ENCODE data around the gene IL22. TPM values are rescaled to one million over a fixed set of nuclear protein-coding genes. Genes with fewer than 3 reads are reported as not detected.

IL22 gene, protein sequence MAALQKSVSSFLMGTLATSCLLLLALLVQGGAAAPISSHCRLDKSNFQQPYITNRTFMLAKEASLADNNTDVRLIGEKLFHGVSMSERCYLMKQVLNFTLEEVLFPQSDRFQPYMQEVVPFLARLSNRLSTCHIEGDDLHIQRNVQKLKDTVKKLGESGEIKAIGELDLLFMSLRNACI
- not detected for total RNA-seq

DNA sequence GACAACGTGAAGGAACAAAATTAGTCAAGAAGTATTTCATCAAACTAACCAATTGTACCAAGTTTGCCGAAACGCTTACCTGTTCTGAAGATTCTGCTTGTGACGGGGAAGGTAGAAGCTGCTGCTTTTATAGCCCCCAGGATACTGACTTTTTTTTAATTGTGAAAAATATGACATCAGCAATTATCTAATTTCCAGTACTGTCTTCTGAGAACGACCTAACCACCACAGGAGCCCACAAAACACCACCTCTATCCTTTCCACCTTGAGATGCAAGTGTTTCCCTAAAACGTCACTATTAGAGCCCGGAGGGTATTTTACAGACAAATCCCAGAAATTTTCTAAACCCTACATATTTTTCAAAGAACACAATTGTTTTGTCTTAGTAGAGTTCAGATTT, at the start of gene IL22:
IL22 (minus strand) TSS at position 101 of the 400 bp plus-strand sequence. CDS start 156 bp downstream, outside the sequence.
- no peaks in the 10 kb centered on the region for H3K9me3 ChIP-seq

DNA sequence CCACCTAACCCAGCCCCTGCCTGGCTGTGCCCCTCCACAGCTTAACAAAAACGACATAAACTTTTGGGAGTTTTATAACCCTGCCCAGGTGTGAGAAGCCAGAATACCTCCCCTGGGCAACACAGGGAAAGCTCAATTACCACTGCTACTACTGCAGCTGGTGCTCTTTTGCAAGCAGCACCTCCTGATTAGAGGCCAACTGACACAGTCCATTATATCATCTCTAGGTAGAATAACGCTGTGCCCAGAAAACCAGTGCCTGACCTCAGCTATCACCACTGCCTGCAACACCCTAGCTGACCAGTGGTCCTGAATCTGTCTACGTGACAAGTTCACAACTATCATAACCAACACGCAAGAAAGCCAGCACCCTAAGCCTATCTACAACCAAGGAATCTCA, 44.5 kb upstream of the IL22 start:
- DNase-seq (ENCODE audit: extremely low spot score in 2 of 2), result no peak
- TF ChIP-seq POLR2A (IDR thresholded peaks at IDR 0.05) (no peak), POLR2AphosphoS5 (IDR thresholded peaks at IDR 0.05; ENCODE audit: insufficient read depth in 1 of 2, low read depth in 1 of 2) (no peak)
- TF ChIP-seq, protein P1, sequence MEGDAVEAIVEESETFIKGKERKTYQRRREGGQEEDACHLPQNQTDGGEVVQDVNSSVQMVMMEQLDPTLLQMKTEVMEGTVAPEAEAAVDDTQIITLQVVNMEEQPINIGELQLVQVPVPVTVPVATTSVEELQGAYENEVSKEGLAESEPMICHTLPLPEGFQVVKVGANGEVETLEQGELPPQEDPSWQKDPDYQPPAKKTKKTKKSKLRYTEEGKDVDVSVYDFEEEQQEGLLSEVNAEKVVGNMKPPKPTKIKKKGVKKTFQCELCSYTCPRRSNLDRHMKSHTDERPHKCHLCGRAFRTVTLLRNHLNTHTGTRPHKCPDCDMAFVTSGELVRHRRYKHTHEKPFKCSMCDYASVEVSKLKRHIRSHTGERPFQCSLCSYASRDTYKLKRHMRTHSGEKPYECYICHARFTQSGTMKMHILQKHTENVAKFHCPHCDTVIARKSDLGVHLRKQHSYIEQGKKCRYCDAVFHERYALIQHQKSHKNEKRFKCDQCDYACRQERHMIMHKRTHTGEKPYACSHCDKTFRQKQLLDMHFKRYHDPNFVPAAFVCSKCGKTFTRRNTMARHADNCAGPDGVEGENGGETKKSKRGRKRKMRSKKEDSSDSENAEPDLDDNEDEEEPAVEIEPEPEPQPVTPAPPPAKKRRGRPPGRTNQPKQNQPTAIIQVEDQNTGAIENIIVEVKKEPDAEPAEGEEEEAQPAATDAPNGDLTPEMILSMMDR (IDR thresholded peaks at IDR 0.05), result no peak
- Histone ChIP-seq H3K4me3 (no peak overlapping the region), H3K27me3 (no peaks in the 10 kb centered on the region), H3K9me3 (no peaks in the 10 kb centered on the region), H3K27ac (no peak overlapping the region), H3K4me1 (no peaks in the 10 kb centered on the region), H3K36me3 (peaks cover 0 to 9% of the 10 kb centered on the region in 2 donors)
- intact Hi-C loops (cut with DNase I), result no loop called here

More for the DNA sequence above, at the start of gene IL22:
- intact Hi-C loops (cut with DNase I), result no loop called here
- no peak for DNase-seq (ENCODE audit: extremely low spot score in 2 of 2)
- no peaks in the 10 kb centered on the region for H3K4me1 ChIP-seq
- no peak within 1 kb of the TSS for H3K27ac ChIP-seq
- H3K36me3 ChIP-seq, result no peaks in the 10 kb centered on the region
- H3K4me3 ChIP-seq, result no peak within 1 kb of the TSS
- no peaks in the 10 kb centered on the region for H3K27me3 ChIP-seq
- TF ChIP-seq POLR2AphosphoS5 (IDR thresholded peaks at IDR 0.05; ENCODE audit: insufficient read depth in 1 of 2, low read depth in 1 of 2), result no peak
- no peak for TF ChIP-seq POLR2A (IDR thresholded peaks at IDR 0.05)
- TF ChIP-seq, protein P1 (IDR thresholded peaks at IDR 0.05), result no peak

DNA sequence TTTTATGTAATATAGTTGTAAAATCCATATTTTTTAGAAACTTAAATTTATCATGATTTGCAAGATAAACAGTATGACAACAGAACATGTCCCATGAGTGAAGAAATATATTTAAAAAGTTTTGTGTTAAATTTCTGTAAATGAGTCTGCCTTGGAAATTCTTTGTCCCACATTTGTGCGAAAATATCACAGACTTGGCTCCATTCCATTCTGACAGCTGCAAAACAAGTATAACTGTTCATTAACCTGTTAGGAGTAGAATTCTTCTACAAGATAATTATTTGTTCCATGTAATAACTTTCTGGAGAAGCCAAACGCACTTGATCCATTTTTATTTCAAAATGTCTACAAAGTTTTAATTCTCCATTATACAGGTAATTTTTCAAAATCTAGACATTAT, 40.8 kb upstream of the IL22 start:
- Histone ChIP-seq H3K9me3 (no peaks in the 10 kb centered on the region), H3K27me3 (no peaks in the 10 kb centered on the region), H3K4me1 (no peaks in the 10 kb centered on the region), H3K27ac (no peak overlapping the region), H3K4me3 (no peak overlapping the region), H3K36me3 (no peaks in the 10 kb centered on the region)
- TF ChIP-seq POLR2A (IDR thresholded peaks at IDR 0.05) (no peak), POLR2AphosphoS5 (IDR thresholded peaks at IDR 0.05; ENCODE audit: insufficient read depth in 1 of 2, low read depth in 1 of 2) (no peak)
- TF ChIP-seq, protein P1 (IDR thresholded peaks at IDR 0.05), result no peak
- DNase-seq (ENCODE audit: extremely low spot score in 2 of 2), result no peak
- intact Hi-C loops (cut with DNase I), result no loop called here

DNA sequence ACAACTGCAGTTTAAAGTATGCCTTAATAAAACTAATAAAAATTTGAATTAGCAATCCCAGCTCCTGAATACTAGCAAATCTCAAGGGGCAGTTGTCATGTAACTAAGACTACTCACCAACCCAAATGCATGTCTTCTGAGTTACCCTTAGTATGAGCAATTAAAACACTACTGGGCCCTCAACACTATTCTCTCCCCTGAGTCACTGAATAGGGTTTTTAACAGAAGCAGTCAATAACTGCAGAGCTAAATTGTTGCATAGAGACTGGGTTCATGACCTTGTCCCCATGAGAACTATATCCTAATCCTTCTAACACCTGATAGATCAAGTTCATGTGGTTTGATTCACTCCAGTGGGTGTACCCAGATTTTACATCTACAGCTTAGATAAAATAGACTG, 39.9 kb upstream of the IL22 start:
- Histone ChIP-seq H3K4me3 (no peak overlapping the region), H3K4me1 (no peaks in the 10 kb centered on the region), H3K36me3 (no peaks in the 10 kb centered on the region), H3K27me3 (no peaks in the 10 kb centered on the region), H3K9me3 (no peaks in the 10 kb centered on the region), H3K27ac (no peak overlapping the region)
- TF ChIP-seq POLR2A (IDR thresholded peaks at IDR 0.05), result no peak
- TF ChIP-seq, protein P1 (IDR thresholded peaks at IDR 0.05), result no peak
- no peak for TF ChIP-seq POLR2AphosphoS5 (IDR thresholded peaks at IDR 0.05; ENCODE audit: insufficient read depth in 1 of 2, low read depth in 1 of 2)
- intact Hi-C loops (cut with DNase I), result no loop called here
- no peak for DNase-seq (ENCODE audit: extremely low spot score in 2 of 2)

DNA sequence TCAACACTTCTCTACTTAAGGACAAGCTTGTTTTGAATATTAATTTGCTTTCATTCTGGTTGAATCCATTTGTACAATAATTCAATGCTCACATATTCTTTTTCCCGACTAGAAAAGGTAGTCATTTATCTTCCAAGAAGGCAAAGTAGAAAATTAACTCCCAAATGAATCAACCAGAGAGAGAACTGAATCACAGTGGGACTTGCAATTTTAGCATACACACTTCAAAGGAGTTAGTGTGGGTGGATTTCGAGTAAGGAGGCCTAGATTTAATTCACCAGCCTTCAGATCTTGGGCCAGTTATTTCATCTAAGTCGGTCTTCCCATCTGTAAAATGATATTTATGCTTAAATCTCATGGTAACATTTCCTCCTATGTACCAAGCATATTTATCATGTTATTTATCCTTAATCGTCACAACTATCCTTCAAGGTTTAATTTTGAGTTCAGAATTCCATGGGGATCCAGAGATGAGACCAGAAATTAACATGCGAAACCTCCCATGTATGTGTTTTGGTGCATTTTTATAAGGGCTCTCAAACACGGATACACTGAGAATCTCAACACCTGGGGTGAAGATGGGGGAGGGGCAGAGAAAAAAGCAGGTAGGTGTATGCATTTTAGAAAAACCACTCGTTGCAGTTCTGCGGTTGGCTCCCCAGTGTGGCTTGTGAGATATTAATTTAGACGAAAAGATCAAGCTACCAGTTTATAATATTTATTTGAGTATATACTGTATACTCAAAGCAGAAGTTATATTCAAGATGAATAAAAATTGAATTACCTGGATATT, 38.9 kb upstream of the IL22 start:
- TF ChIP-seq, protein P1 (IDR thresholded peaks at IDR 0.05), result no peak

More for the DNA sequence above, 38.9 kb upstream of the IL22 start:
- Histone ChIP-seq H3K27me3 (no peaks in the 10 kb centered on the region), H3K36me3 (no peaks in the 10 kb centered on the region), H3K9me3 (no peaks in the 10 kb centered on the region), H3K4me3 (no peak overlapping the region), H3K4me1 (no peaks in the 10 kb centered on the region), H3K27ac (no peak overlapping the region)
- intact Hi-C loops (cut with DNase I), result no loop called here
- no peak for DNase-seq (ENCODE audit: extremely low spot score in 2 of 2)

All from vagina (tissue), 2 donors.